GM18861 (cell line): Measurements from ENCODE around the gene NEDD4L.

Source experiments
- ATAC-seq: cut with Tn5 transposase; IDR thresholded peaks from one replicate; pipeline ENCODE4 v1.9.1; 2021; ENCODE audit not compliant: unreplicated experiment

The NEDD4L gene

DNA sequence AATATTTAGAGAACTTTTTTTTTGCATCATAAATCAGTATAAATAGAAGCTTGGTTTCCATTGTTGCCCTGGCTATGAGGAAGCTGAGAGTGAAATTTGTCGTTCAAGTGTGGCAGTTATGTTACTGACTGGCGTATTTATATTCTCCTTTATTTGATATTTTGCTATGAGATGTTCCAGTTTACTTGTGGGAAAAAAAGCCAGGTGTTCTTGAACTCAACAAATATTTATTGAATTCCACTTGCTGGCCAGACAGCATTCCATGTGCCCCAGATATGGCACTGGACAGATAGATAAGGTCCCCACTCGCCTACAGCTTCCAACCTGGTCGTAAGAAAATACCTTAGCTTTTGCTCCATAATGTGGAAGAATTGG lies 44.7 kb downstream of the NEDD4L start:
- no peak for ATAC-seq

DNA sequence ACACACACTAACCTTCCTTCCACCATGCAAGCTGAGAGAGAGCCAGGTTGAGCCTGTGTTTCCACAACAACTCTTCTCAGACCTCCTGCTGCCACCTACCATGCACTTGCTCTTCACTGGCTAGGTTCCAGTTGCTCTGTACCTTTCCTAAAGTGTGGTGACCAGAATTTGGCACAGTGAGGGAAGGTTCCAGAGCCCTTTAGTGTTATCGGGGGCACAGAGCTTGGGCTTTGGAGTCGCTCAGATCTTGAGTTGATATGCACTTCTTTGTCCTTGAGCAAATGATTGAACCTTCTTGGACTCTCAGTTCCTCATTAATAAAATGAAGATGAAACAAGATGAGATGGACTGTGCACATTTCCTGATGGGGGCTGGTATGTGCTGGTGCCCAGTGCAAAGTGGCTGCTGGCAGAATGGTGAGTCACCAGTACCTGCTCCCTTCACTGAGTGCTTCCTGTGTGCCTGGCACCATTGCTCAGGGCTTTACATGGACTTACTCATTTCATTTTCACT lies 47.1 kb downstream of the NEDD4L start:
- ATAC-seq: peak; percentile 86

DNA sequence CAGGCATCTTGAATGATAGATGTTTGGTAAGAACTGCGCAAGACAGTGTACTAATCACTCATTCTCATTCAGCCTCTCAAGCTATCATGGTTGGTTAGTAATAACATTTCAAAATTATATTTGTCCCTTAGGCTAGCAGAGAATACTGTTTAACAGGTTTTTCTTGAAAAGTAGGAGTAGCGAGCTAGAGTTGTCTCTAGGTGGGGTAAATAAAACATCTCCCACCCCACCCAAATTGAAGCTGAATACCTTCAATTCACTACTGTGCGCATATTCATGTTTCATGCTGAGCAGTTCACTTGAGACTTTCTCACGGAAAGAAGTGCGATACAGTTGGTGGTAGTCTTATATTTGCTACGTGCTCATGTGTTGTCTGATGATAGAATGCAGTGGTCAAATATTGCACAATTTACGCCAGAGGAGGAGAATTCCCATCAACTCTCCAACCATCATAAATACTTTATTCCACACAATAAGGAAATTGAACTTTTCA lies 49.3 kb downstream of the NEDD4L start:
- no peak for ATAC-seq

DNA sequence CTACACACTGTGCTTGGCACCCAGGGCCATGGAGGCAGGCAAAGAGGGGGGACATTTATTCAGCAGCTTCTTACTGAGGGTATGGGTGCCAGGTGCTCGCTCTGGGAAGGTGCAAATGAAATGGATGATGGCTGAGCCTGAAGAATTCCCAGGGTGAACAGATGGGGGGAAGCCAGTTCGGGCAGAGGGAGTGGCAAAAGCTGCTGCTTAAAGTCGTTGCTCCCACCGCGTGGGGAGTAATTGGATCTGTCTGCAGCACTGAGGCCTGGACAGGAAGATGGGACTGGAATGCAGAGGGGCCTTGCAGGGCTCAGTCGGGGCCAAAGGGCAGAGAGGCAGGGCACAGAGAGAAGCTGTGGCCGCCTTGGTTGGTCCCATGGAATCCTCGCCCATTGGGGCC lies 51.2 kb downstream of the NEDD4L start:
- ATAC-seq: no peak

DNA sequence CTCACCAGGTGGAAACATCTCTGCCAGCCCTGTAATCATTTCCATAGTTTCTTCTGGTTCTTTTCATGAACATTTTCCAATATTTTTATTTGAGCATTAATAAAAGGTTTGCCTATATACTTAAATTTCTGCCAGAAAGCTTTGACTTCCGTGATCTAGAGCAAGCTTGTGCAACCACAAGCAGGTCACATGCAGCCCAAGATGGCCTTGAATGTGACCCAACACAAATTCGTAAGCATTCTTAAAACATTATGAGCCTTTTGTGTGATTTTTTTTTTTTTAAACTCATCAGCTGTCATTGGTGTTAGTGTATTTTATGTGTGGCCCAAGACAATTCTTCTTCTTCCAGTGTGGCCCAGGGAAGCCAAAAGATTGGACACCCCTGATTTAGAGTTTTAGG lies 51.6 kb downstream of the NEDD4L start:
- no peak for ATAC-seq

DNA sequence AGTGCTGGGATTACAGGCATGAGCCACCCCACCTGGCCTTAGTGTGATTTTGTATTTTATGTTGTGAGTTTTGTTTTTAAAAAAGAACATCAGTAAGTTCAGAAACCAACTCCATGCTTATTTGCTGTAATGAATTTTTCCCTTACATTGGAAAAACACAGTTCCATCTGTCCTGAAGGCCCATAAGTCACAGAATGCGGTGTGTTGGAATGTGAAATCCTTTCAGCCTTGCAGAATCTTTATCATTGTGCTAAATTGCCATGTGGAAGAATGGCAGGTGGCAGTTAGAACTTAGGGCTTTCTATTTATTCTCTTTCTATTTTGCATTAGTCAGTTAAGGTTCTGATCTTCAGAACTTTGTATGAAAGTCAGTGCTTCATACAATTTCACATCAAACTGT lies 52.6 kb downstream of the NEDD4L start:
- no peak for ATAC-seq

DNA sequence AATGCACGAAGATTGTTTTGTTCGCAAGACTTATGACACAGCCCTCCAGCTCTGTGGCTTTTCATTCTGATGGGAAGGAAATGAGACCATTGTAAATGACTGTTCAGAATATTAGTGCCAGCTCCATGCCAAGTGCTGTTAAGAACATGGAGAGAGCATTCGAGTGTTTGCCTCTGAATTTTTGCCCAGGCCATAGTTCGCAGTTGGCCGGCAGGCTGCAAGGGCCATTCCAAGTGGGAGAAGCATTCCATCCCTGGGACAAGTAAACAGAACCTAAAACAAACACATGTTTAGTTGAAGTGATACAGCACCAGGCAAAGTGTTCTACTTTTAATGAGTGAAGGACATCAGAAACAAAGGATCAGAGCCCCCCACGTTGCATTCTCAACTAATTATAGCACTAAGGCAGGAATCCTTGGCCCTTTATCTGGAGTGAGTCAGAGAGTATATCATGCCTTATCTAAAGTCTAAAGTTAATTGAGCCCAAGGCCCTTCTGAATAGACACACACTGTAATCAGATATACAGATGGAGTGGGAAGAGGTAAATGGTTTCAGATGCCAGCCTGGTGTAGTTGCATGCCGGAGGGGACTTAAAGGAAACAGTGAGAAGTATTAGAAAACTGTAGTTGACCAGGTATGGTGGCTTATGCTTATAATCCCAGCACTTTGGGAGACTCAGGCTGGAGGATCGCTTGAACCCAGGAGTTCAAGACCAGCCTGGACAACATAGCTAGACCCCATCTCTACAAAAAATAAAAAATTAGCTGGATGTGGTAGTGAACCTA lies 53.3 kb downstream of the NEDD4L start:
- ATAC-seq: no peak

DNA sequence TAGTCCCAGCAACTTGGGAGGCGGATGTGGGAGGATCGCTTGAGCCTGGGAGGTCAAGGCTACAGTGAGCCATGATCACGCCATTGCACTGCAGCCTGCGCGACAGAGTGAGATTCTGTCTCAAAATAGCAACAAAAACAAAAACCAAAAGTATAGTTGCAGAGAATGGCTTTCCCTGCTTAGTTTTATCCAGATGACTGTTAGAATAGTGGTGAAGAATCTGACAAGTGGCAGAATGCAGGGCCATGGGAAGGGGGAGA lies 53.8 kb downstream of the NEDD4L start:
- ATAC-seq: no peak

DNA sequence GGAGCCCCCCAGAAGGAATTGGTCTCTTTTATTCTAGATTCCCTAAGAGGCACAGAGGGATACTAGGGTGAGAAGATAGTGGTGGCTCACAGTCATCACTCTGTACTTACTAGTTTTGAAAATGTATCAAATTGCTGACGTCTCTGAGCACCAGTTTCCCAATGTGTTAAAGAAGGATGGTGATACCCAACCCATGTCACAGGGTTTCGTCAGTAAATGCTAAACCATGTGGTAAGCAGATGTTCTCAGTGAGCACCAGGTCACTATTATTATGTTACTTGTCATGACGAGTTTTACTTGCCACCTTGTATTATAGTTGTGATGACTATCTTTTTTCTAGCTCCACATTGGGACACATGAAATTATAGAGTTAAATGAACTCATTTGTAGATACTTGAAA lies 54.7 kb downstream of the NEDD4L start:
- ATAC-seq: no peak

DNA sequence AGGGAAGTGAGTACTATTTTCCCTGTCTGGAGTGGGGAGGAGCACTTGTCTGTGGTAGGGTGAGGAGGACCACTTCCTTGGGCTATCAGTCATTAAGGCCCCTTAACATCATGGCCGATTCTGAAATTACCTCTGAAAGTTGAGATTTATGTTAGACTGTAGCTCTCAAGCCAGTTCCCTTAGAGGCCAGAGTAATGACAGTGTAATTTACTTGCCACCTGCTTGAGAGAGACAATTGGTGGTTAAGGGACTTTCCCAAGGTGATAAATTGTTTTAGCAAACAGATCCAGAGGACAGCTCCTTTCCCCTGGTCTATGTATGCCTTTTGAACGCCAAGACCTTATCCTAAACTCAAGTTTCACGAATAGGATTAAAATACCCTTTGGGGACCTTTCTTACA lies 56.1 kb downstream of the NEDD4L start:
- no peak for ATAC-seq

DNA sequence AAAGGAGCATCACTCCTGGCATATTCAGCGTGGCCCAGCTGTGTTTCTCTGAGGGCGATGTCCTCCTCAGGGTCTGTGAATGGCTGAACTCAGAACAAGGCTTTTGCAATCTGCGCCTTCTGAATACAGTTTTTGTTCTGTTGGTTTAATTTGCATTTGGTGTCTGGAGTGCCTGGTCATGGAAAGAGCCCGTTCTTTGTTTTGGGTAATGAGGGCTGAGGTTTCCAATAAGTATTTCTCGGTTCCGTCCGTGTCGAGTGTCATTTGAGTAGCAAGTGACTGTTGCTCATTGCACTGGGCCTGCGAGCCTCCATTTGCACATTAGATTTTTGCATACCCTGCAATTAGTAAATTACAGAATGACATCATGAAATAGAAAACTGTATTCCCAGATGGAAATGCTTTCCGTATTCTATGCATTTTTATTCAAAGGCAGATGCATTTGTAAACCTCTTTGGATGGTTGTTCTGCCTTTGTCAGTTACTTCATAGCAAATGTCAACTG lies 57.3 kb downstream of the NEDD4L start:
- no peak for ATAC-seq

DNA sequence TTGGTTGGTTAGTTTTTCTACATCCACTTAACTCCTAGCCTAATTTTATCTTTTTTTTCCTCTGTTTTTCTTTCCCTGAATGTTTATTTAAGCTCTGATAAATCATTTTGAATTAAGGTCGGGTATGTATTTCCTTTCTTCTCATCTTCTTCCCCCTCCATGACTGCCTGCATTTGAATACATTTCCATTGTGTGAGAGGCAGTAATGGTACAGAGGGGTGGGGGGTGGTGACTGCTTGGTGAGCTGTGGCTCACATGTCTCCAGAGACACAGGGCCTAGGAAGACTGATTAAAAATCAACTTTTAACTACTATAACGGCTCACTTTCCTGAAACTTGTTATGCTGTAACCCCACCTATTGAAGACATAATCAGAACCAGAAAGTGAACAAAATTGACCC lies 58.0 kb downstream of the NEDD4L start:
- ATAC-seq: no peak

DNA sequence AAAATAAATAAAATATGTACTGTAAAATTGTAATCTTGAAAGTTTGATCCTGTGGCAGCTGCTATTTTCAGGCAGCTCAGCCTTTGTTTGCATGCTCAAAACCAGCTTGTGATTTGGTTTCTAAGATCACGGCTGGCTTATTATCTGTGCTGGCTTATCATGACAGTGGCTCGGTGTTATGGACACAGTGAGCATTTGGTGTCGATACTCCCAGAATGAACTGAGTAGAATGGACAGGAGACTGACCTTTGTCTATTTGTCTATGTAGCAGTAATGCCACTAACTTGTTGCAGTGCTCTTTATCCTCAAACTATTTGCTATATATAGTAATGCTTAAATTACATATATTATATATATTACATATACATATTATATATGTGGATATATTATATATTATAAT lies 58.8 kb downstream of the NEDD4L start:
- ATAC-seq: no peak

DNA sequence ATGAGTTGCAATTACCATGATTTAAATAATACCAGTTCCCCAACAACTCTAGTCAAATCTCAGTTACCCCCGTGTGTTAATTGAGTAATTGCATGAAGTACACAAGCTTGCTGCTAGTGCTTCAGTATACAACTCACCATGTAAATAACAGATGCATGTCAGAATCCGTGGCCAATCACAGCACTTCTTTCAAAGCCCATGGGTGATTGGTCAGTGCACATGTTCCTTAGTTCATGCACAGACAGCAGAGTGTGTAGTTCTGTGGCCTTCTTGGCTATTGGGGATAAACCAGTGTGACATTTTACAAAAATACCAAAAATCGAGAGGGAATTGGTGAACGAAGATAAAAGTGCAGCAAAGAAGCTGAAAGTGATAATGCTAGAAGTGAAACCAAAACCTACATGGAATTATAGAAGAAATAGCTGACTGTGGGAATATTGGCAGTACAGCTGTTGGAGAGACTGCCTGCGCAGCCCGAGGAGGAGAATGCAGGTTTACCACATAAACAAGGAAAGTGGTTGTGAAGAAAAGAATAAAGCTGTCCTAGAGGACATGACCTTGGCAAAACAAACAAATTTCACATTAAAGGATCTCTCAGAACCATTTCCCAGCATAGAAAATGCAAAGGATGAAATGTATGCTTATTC lies 59.4 kb downstream of the NEDD4L start:
- no peak for ATAC-seq

DNA sequence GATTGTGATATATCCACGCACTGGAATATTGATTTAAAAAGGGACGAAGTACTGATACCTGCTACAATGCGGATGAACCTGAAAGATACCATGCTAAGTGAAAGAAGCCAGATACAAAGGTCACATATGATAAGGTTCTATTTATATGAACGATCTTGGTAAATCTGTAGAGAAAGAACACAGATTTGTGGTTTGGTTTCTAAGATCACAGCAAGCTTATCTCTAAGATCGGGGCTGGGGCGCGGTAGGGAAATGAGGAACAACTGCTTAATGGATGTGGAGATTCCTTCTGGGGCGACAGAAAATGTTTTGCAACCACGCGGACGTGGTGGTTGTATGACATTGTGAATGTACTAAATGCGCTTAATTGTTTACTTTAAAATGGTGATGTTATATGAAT lies 60.1 kb downstream of the NEDD4L start:
- ATAC-seq: no peak

DNA sequence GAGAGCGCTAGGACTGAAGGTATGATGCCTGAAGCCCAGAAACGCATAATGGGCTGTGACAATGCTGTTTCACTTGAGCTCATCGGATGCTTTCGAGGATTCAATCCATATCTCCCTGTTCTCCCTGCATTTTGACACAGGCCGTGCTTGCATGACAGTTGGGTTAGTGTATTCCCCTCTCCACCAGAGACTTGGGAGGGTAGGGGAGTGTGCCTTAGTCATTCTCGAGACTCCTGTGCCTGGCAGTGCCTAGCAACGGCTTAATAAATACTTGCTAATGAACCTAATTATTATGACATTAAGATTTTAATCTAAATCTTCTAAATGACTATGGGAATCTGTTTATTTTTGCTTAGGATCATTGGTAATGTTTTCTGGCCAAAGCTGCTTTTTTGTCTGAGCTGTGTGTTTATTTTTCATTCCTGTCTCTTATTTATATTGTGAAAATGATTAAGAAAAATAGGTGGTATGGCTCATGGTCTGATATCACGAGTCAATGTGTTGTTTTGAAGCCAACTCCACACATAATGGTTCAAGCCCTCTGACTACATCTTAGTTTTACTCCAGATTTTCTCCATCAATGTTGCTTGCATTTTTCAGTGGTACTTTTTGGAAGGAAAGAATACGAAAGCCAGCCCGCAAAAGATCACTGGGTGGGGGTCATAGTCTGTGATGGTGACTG lies 61.3 kb downstream of the NEDD4L start:
- no peak for ATAC-seq

DNA sequence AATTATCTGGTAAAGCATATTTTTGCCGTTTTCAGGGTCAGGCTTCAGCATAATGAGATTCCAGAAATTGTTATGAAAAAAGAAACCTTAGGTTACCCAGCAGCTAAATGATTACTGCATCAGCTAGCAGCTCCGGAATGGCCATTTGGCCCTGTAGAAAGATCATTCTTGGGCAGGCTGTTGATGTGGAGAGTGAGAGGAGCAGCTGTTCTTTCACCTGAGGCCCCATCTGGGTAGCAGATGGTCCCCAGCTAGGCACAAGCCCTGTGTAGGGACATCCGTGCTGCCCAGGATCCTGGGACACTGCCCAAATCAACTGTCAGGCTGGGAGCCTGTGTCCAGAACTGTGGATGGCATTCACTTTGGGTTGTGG lies 61.8 kb downstream of the NEDD4L start:
- ATAC-seq: no peak

DNA sequence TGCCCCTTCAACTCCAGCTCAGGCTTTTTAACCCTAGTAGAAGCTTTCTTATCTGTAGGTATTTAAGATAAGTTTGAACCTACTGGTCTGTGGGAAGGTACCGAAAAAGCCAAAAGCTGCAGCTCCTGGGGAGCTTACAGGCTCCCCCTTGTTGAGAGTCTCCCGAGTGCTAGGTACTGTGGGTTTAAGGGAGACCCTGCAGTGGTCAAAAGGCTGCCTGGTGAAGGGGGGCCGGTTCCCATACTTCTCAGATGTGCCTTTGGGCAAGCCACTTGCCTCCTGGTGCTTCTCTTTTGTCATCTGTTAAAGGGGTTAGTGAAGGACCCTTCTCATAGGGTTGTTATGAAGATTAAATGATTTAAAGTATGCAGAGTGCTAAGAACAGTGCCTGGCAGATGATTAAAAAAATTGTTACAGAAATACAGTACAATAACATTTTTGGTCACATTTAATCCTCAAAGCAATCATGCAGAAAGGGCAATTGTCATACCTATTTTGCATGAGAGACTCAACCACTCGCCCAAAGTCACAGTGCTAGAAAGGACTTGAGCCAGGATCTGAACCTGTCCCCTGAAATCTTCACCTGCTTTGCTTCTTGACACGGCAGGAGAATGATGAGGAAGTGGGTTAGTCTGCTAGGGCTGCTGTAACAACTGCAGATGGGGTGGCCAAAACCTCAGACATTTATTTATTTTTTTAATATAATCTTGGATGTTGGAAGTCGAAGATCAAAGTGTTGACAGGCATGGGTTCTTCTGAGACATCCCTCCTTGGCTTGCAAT lies 62.5 kb downstream of the NEDD4L start:
- no peak for ATAC-seq

DNA sequence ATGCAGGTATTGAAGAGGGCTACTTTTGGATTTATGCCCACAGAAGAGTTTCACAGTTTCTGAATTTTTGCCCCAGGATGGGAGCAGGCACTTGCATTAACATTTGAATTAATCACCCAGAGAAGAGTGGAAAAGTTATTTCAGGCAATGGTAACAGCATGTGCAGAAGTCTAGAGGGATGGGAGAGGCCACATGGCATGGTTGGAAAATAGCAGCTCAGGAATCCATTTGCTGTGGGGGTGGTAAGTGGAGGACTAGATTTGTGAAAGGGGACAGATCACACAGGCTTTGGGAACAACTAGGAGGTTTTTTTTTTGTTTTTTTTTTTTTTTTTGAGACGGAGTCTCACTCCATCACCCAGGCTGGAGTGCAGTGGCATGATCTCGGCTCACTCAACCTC lies 65.2 kb downstream of the NEDD4L start:
- no peak for ATAC-seq

DNA sequence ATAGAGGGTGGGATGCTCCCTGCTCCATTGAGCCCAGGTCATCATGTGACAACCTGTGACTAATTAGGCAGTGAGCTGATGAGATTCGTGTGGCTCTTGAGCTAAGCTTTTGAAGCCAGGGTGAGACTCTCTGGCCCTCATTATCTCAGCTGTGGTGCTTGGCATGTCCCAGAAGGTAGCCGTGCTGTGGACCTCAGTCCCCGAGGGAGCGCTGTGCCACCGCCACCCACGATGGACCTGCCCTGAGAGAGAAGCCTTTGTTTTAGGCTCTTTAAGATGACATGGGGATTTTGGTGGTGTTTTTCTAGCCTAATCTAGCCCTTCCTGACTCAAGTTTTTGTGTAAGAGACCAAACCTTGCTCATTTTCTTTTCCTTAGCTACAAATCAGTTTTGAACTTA lies 66.4 kb downstream of the NEDD4L start:
- no peak for ATAC-seq

DNA sequence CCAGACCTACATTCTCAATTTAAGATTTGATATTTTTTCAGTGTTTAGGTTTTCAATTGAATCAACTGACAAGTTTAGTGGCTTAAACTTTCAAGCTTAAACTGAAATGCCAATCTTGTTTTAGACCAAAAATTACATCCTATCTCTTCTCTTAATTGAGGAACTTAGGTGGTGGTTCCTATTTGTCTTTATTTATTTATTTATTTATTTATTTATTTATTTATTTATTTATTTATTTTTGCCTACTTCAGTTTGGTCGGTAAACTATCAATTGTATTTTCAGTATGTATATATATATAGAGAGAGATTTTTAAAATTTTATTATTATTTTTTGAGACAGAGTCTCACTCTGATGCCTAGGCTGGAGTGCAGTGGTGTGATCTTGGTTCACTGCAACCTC lies 68.1 kb downstream of the NEDD4L start:
- no peak for ATAC-seq
